ENCODE data around the gene SIRT6. TPM values are rescaled to one million over a fixed set of nuclear protein-coding genes. Genes with fewer than 3 reads are reported as not detected.

SIRT6 gene
- total RNA-seq, 2 donors from 2014 or later = 23.5 to 37.3 TPM

DNA sequence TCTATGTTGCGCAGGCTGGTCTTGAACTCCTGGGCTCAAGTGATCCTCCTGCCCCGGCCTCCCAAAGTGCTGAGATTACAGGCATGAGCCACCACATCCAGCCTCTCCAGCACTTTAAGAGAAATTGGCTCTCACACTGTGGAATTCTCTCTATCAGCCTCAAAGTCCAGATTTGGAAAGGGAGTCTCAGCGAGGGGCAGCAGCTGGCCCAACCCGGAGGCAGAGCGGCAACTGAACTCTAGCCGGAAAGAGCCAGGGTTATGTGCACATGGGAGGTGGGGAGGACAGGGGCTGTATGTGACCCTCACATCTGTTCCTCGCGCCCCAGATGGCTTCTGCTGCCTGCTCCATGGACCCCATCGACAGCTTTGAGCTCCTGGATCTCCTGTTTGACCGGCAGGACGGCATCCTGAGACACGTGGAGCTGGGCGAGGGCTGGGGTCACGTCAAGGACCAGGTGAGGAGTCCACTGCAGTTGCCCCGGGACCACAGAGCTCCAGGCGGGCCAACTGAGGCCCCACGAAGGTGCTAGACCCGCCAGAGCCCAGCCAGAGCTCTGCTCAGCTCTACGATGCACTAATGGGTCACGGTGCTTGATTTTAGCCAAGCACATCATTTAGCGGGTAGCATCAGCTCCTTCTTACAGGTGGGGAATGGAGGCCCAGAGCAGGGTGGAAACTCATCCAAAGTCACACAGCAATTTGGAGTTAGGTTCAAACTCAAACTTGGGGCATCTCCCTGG is 27.6 kb downstream of the SIRT6 start:
- intact Hi-C loops (cut with DNase I) = no loop called here
- Histone ChIP-seq H3K4me1 (replicated peaks) (no peaks in the 10 kb centered on the region), H3K27me3 (replicated peaks; ENCODE audit: insufficient read depth) (no peaks in the 10 kb centered on the region), H3K4me3 (no peak overlapping the region), H3K27ac (no peak overlapping the region), H3K36me3 (no peaks in the 10 kb centered on the region), H3K9me3 (no peaks in the 10 kb centered on the region)
- no peak for DNase-seq (ENCODE audit: low spot score)
- TF ChIP-seq POLR2A (IDR thresholded peaks at IDR 0.05) = no peak
- TF ChIP-seq, protein P1, sequence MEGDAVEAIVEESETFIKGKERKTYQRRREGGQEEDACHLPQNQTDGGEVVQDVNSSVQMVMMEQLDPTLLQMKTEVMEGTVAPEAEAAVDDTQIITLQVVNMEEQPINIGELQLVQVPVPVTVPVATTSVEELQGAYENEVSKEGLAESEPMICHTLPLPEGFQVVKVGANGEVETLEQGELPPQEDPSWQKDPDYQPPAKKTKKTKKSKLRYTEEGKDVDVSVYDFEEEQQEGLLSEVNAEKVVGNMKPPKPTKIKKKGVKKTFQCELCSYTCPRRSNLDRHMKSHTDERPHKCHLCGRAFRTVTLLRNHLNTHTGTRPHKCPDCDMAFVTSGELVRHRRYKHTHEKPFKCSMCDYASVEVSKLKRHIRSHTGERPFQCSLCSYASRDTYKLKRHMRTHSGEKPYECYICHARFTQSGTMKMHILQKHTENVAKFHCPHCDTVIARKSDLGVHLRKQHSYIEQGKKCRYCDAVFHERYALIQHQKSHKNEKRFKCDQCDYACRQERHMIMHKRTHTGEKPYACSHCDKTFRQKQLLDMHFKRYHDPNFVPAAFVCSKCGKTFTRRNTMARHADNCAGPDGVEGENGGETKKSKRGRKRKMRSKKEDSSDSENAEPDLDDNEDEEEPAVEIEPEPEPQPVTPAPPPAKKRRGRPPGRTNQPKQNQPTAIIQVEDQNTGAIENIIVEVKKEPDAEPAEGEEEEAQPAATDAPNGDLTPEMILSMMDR (IDR thresholded peaks at IDR 0.05) = no peak
- TF ChIP-seq POLR2AphosphoS5 (IDR thresholded peaks at IDR 0.05) = no peak
- WGBS = 77% methylated on average over 20 of the region's 21 CpGs

DNA sequence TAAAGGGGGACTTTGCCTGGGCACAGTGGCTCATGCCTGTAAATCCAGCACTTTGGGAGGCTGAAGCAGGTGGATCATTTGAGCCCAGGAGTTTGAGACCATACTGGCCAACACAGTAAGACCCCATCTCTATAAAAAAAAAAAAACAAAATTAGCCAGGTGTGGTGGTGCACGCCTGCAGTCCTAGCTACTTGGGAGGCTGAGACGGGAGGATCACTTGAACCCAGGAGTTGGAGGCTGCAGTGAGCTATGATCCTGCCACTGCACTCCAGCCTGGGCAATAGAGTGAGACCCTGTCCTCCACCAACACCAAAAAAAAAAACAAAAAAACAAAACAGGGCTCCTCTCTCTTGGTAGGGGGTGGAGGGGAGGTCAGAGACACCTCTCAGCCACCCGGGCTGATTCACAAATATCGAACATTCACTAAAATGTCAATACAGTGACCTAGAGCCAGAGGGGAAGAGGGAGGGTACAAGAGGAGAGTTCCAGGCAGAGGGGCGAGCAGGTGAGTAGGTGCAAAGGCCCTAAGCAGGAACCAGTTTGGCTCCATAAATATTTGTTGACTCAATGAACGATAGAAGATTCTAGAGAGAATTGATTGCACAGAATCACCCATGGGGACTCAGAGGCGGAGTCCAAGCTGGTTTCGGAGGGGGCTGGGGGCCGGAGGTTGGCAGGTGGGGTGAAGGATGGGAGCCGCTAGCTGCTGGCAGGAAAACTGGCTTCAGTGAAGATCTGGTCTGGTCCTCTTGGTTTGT is 29.9 kb downstream of the SIRT6 start:
- no peak for DNase-seq (ENCODE audit: low spot score)
- Histone ChIP-seq H3K4me1 (replicated peaks) (no peaks in the 10 kb centered on the region), H3K27me3 (replicated peaks; ENCODE audit: insufficient read depth) (no peaks in the 10 kb centered on the region), H3K36me3 (no peaks in the 10 kb centered on the region), H3K4me3 (no peak overlapping the region), H3K27ac (no peak overlapping the region), H3K9me3 (no peaks in the 10 kb centered on the region)
- WGBS = 72% methylated on average over 10 of the region's 10 CpGs
- no peak for TF ChIP-seq POLR2AphosphoS5 (IDR thresholded peaks at IDR 0.05)
- TF ChIP-seq, protein P1 (IDR thresholded peaks at IDR 0.05) = no peak
- no peak for TF ChIP-seq POLR2A (IDR thresholded peaks at IDR 0.05)
- intact Hi-C loops (cut with DNase I) = no loop called here

DNA sequence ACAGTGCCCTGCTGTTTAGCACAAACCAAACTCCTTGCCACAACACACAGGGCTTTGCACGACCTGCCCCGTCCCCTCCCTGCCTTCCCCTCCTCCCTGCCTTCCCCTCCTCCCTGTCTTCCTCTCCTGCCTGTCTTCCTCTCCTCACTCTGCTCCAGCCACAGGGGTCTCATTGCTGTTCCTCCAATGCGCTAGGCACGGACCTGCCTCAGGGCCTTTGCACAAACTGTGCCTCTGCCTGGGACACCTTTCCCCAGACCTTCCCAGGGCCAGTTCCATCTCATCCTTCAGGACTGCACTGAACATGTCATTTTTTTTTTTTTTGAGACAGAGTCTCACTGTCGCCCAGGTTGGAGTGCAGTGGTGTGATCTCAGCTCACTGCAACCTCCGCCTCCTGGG is 30.7 kb downstream of the SIRT6 start:
- Histone ChIP-seq H3K27me3 (replicated peaks; ENCODE audit: insufficient read depth) (no peaks in the 10 kb centered on the region), H3K27ac (no peak overlapping the region), H3K9me3 (no peaks in the 10 kb centered on the region), H3K36me3 (no peaks in the 10 kb centered on the region), H3K4me1 (replicated peaks) (no peaks in the 10 kb centered on the region), H3K4me3 (no peak overlapping the region)
- 70% methylated on average over 6 of the region's 6 CpGs for WGBS
- TF ChIP-seq POLR2A (IDR thresholded peaks at IDR 0.05) (no peak), POLR2AphosphoS5 (IDR thresholded peaks at IDR 0.05) (no peak)
- TF ChIP-seq, protein P1 (IDR thresholded peaks at IDR 0.05) = no peak
- no peak for DNase-seq (ENCODE audit: low spot score)
- intact Hi-C loops (cut with DNase I) = no loop called here

DNA sequence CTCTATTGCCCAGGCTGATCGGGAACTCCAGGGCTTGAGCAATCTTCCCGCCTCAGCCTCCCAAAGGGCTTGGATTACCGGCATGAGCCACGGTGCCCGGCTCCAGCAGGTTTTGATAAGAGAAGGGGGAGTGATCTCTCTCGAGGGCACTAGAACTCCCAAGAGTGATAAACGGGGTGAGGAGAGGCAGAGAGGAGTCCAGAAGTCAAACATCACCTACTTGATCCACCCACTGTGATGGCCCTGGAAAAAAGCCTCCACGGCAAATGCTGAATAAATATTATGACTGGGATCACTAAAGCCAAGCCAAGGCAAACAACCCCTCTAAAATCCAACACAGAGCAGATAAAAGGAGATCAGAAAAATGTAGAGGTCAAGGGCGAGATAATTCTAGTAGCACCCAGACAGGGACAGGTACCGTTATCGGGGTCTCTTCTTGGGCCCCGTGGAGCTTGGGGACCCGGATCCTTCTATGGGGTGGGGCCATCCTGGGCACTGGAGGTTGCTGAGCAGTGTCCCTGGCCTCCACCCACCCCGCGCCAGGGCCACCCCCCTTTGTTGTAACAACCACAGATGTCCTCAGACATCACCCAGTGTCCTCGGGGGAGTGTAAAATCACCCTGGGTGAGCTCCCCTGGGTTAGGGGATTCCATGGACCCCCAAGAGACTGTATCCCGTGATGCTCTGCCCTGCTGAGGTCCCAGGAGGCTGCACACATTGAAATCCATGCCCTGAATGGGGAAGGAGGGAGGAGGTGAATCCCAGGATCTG is 32.7 kb downstream of the SIRT6 start:
- H3K27me3 ChIP-seq (replicated peaks; ENCODE audit: insufficient read depth) = no peaks in the 10 kb centered on the region
- no peaks in the 10 kb centered on the region for H3K4me1 ChIP-seq (replicated peaks)
- TF ChIP-seq, protein P1 (IDR thresholded peaks at IDR 0.05) = no peak
- TF ChIP-seq POLR2AphosphoS5 (IDR thresholded peaks at IDR 0.05) = peak; percentile 52
- no peak for TF ChIP-seq POLR2A (IDR thresholded peaks at IDR 0.05)
- DNase-seq (ENCODE audit: low spot score) = peak; percentile 50
- no peak overlapping the region for H3K4me3 ChIP-seq
- H3K9me3 ChIP-seq = no peaks in the 10 kb centered on the region
- peak overlapping the region; percentile 62 to 73 for H3K27ac ChIP-seq
- WGBS = 45% methylated on average over 17 of the region's 17 CpGs
- H3K36me3 ChIP-seq = no peaks in the 10 kb centered on the region
- intact Hi-C loops (cut with DNase I) = loop anchor here (10.0 kb wide), 1 partner anchor 55 kb away; no protein-coding TSS in a partner anchor

All from prostate gland (tissue), 2 donors.